Liver (tissue), 9 donors: Measurements from ENCODE around the gene UTRN. TPM values are rescaled to one million over a fixed set of nuclear protein-coding genes. Genes with fewer than 3 reads are reported as not detected.

Experiments
- DNase-seq: peaks from one replicate; pipeline ENCODE4 v3.0.0-alpha.2; 2017; ENCODE audit warnings: low spot score
- H3K27ac ChIP-seq, 2 donors: one replicate each; pipeline ENCODE4 v1.7.0; 2013; ENCODE audit warnings: inconsistent platforms in 2 of 2, low read length in 2 of 2, control low read depth in 1 of 2, low read depth in 1 of 2, mild to moderate bottlenecking in 1 of 2
- H3K27me3 ChIP-seq, 4 donors: one replicate each; pipeline versions ENCODE4 v1.6.1 to v1.7.0; 2013; ENCODE audit warnings: low read length in 3 of 4, inconsistent platforms in 1 of 4, mild to moderate bottlenecking in 1 of 4, moderate library complexity in 1 of 4; ENCODE audit not compliant: control insufficient read depth in 4 of 4, insufficient read depth in 4 of 4
- H3K36me3 ChIP-seq, 4 donors: one replicate each; pipeline versions ENCODE4 v1.6.1 to v1.7.0; 2013; ENCODE audit warnings: low read length in 3 of 4, mild to moderate bottlenecking in 3 of 4, low read depth in 1 of 4, moderate library complexity in 1 of 4; ENCODE audit not compliant: control insufficient read depth in 4 of 4, insufficient read depth in 3 of 4
- H3K4me1 ChIP-seq, 4 donors: one replicate each; pipeline versions ENCODE4 v1.6.1 to v1.7.0; 2013; ENCODE audit warnings: low read length in 3 of 4, mild to moderate bottlenecking in 3 of 4, moderate library complexity in 1 of 4; ENCODE audit not compliant: control insufficient read depth in 4 of 4, insufficient read depth in 4 of 4
- H3K4me3 ChIP-seq, 3 donors: one replicate each; pipeline versions ENCODE4 v1.6.1 to v1.7.0; 2013; ENCODE audit warnings: low read length in 3 of 3, control low read depth in 1 of 3, low read depth in 1 of 3, mild to moderate bottlenecking in 1 of 3
- H3K9ac ChIP-seq, 2 donors: one replicate each; pipeline ENCODE4 v1.7.0; 2013; ENCODE audit warnings: low read length in 2 of 2, mild to moderate bottlenecking in 2 of 2, moderate library complexity in 2 of 2, control low read depth in 1 of 2, low read depth in 1 of 2
- H3K9me3 ChIP-seq, 4 donors: one replicate each; pipeline versions ENCODE4 v1.6.1 to v1.7.0; 2013; ENCODE audit warnings: low read length in 3 of 4; ENCODE audit not compliant: control insufficient read depth in 4 of 4
- ATF3 ChIP-seq: IDR thresholded peaks from 2 replicates; pipeline ENCODE4 v1.6.1; 2016; ENCODE audit warnings: antibody characterized with exemption
- CTCF ChIP-seq: fragments of 150-350 bp; IDR thresholded peaks from 2 replicates; pipeline ENCODE4 v1.5.1; 2017; ENCODE audit warnings: improper control_type of control experiment, low read depth, low read length; ENCODE audit not compliant: missing input control
- EGR1 ChIP-seq, 2 donors: IDR thresholded peaks; 2 replicates each; pipeline ENCODE4 v1.6.1; 2016 to 2018; ENCODE audit warnings: antibody characterized with exemption in 2 of 2, low read depth in 2 of 2
- FOXA1 ChIP-seq: IDR thresholded peaks from 2 replicates; pipeline ENCODE4 v1.6.1; 2016; ENCODE audit warnings: antibody characterized with exemption
- FOXA2 ChIP-seq: IDR thresholded peaks from 2 replicates; pipeline ENCODE4 v1.6.1; 2016; ENCODE audit warnings: antibody characterized with exemption
- GABPA ChIP-seq, 2 donors: IDR thresholded peaks in 1 of 2; conservative IDR thresholded peaks in 1 of 2; 2 replicates each; pipeline ENCODE4 v1.6.1; 2016; ENCODE audit warnings: antibody characterized with exemption in 2 of 2, mild to moderate bottlenecking in 1 of 2, moderate library complexity in 1 of 2
- HNF4A ChIP-seq, 2 donors: conservative IDR thresholded peaks; 2 replicates each; pipeline ENCODE4 v1.6.1; 2016; ENCODE audit warnings: antibody characterized with exemption in 2 of 2, mild to moderate bottlenecking in 2 of 2
- HNF4G ChIP-seq: IDR thresholded peaks from 2 replicates; pipeline ENCODE4 v1.6.1; 2016; ENCODE audit warnings: antibody characterized with exemption
- JUND ChIP-seq, 2 donors: IDR thresholded peaks; 2 replicates each; pipeline ENCODE4 v1.6.1; 2016; ENCODE audit warnings: antibody characterized with exemption in 2 of 2
- MAX ChIP-seq: IDR thresholded peaks from 2 replicates; pipeline ENCODE4 v1.6.1; 2016; ENCODE audit warnings: antibody characterized with exemption
- NR2F2 ChIP-seq: IDR thresholded peaks from 2 replicates; pipeline ENCODE4 v1.6.1; 2016; ENCODE audit warnings: antibody characterized with exemption
- RAD21 ChIP-seq, 2 donors: IDR thresholded peaks; 2 replicates each; pipeline ENCODE4 v1.6.1; 2016; ENCODE audit warnings: antibody characterized with exemption in 2 of 2, mild to moderate bottlenecking in 2 of 2
- REST ChIP-seq: IDR thresholded peaks from 2 replicates; pipeline ENCODE4 v1.6.1; 2016; ENCODE audit warnings: antibody characterized with exemption, mild to moderate bottlenecking
- RXRA ChIP-seq, 2 donors: IDR thresholded peaks; 2 replicates each; pipeline ENCODE4 v1.6.1; 2017 to 2018; ENCODE audit warnings: antibody characterized with exemption in 2 of 2, mild to moderate bottlenecking in 1 of 2
- SP1 ChIP-seq: IDR thresholded peaks from 2 replicates; pipeline ENCODE4 v1.6.1; 2018; ENCODE audit warnings: antibody characterized with exemption, mild to moderate bottlenecking
- TAF1 ChIP-seq: conservative IDR thresholded peaks from 2 replicates; pipeline ENCODE4 v1.6.1; 2016; ENCODE audit warnings: antibody characterized with exemption, mild to moderate bottlenecking
- YY1 ChIP-seq: IDR thresholded peaks from 2 replicates; pipeline ENCODE4 v1.6.1; 2016; ENCODE audit warnings: antibody characterized with exemption, mild to moderate bottlenecking
- ZBTB33 ChIP-seq: IDR thresholded peaks from 2 replicates; pipeline ENCODE4 v1.6.1; 2016; ENCODE audit warnings: antibody characterized with exemption
- WGBS: extraction: QIAGEN DNeasy Blood & Tissue Kit; methylation state at CpG from one replicate; pipeline ENCODE4 v1.1.7; 2013; 5-methylcytosine and 5-hydroxymethylcytosine counted together
- polyA plus RNA-seq, 2 donors: library from polyadenylated mRNA; stranded (reverse) in 1 of 2; unstranded in 1 of 2; fragments of 200-250 nt in 1 of 2; fragments of >200 nt in 1 of 2; fragmentation: Nextera tagmentation in 1 of 2; extraction: Ambion mirVana in 1 of 2; gene quantifications; one replicate each; pipeline versions ENCODE4 v1.2.1 to v1.2.3, GENCODE V29; 2013 to 2015
- total RNA-seq, 2 donors: library from RNA; depleted of rRNA; stranded (reverse); fragments of >200 nt; gene quantifications; one replicate each; pipeline ENCODE4 v1.2.3, GENCODE V29; 2014
- donor health status: healthy.
- donor health status: healthy.
- donor health status: healthy.
- donor health status: healthy.
- donor health status: healthy.

UTRN gene
- total and polyA plus RNA-seq, 4 donors, result 6.9 to 83.7 (median 47.6) TPM

- Histone ChIP-seq H3K9ac (no peak overlapping the region), H3K9me3 (no peaks in the 10 kb centered on the region), H3K36me3 (no peaks in the 10 kb centered on the region), H3K27ac (no peak overlapping the region), H3K4me1 (peaks cover 18 to 39% (median 36%) of the 10 kb centered on the region in 4 donors), H3K4me3 (no peak overlapping the region), H3K27me3 (no peaks in the 10 kb centered on the region)
- DNase-seq, result no peak
- WGBS, result 61% methylated on average over 2 of the region's 2 CpGs
- TF ChIP-seq HNF4G, result no peak
- TF ChIP-seq GABPA (IDR thresholded peaks at IDR 0.05 in 1 of 2, conservative IDR thresholded peaks at IDR 0.05 in 1 of 2), result no peak
- no peak for TF ChIP-seq EGR1 (IDR thresholded peaks at IDR 0.05; ENCODE audit: low read depth in 2 of 2)
- TF ChIP-seq JUND (IDR thresholded peaks at IDR 0.05), result no peak
- no peak for TF ChIP-seq HNF4A (conservative IDR thresholded peaks at IDR 0.05)
- no peak for TF ChIP-seq RAD21 (IDR thresholded peaks at IDR 0.05)
- no peak for TF ChIP-seq NR2F2
- TF ChIP-seq RXRA (IDR thresholded peaks at IDR 0.05), result no peak
- no peak for TF ChIP-seq ZBTB33
- TF ChIP-seq TAF1, result no peak
- TF ChIP-seq FOXA2, result no peak
- TF ChIP-seq REST, result no peak
- TF ChIP-seq YY1, result no peak
- TF ChIP-seq FOXA1, result no peak
- TF ChIP-seq SP1, result no peak
- TF ChIP-seq MAX, result no peak
- no peak for TF ChIP-seq ATF3
- no peak for TF ChIP-seq CTCF
These were observed 32.6 kb downstream of the UTRN start for GRCh38 chr6:144317736-144318135.
